ENCODE results near the gene SRA1.

Gene SRA1

GRCh38 chr5:140565024-140565779 is 7.9 kb upstream of the SRA1 start:
- TF ChIP-seq CTCF (IDR thresholded peaks at IDR 0.05; ENCODE audit: insufficient read depth, missing control alignments): no peak
- FAIRE-seq (no peak), DNase-seq (ENCODE audit: insufficient read length, low spot score) (no peak)

GRCh38 chr5:140564196-140565023 is 7.1 kb upstream of the SRA1 start, which contains the start of the genes APBB3 and SLC35A4:
Gene APBB3, minus strand, starts transcription at chr5:140564598. Its CDS starts 353 bp downstream, at chr5:140564245.
Gene SLC35A4, plus strand, starts transcription at chr5:140564828. Its CDS starts 2,342 bp downstream, at chr5:140567170.
- FAIRE-seq: no peak
- DNase-seq (ENCODE audit: insufficient read length, low spot score): peak; percentile 90
- no peak for TF ChIP-seq CTCF (IDR thresholded peaks at IDR 0.05; ENCODE audit: insufficient read depth, missing control alignments)

DNA sequence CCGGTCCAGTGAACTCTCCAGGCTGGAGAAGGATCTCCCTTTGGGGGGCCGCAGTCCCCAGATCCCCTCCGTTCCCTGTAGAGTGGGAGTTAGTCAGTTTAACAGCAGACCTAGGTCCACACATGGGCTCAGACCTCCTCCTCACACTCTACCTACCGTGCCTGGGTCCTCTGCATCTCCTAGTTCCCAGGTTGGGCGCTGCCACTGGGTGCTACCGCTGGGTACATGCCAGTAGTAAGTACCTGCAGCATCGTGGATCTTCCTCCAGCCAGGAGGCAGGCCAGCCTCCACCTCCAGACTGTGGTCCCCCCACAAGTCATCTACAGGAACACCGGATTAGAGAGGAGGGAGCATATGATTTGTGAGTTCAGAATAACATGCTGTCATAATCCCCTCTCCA is 6.3 kb upstream of the SRA1 start:
- TF ChIP-seq CTCF (IDR thresholded peaks at IDR 0.05; ENCODE audit: insufficient read depth, missing control alignments): no peak
- no peak for FAIRE-seq
- DNase-seq (ENCODE audit: insufficient read length, low spot score): no peak

DNA sequence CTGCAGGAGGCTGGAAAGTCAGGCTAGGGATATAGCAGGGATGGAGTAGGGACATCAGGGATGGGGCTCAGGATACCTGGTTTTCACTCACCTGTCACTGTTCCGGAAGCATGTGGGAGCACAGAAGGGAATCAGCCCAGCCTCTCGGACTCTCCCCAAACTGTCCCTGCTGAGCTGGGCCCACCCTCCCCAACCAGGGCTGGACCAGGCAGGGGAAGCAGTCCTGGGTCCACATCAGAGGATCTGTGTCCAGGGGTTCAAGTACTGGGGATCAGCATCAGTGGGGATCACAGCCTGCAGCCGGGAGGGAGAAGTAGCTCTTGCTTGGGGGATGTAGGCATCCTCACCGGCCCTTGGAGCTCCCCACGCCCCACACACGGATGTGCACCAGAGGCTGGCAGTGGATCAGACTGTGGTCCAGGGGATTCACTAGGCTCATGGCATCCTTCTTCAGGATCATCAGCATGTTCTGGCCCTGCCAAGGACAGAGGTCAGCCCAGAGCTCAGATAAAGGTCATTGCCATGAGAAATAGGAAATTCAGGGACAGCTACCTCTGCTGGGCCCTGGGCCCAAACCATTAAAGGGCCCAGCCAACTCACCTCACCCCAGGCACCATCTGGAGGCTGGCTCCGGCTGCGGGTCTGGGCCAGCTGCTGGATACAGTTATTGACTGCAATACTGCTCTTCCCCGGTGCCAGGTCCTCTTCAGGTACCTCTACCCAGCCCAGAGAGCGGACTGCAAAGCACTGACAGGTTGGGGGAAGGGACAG is 4.7 kb upstream of the SRA1 start:
- no peak for TF ChIP-seq CTCF (IDR thresholded peaks at IDR 0.05; ENCODE audit: insufficient read depth, missing control alignments)
- FAIRE-seq (no peak), DNase-seq (ENCODE audit: insufficient read length, low spot score) (no peak)

DNA sequence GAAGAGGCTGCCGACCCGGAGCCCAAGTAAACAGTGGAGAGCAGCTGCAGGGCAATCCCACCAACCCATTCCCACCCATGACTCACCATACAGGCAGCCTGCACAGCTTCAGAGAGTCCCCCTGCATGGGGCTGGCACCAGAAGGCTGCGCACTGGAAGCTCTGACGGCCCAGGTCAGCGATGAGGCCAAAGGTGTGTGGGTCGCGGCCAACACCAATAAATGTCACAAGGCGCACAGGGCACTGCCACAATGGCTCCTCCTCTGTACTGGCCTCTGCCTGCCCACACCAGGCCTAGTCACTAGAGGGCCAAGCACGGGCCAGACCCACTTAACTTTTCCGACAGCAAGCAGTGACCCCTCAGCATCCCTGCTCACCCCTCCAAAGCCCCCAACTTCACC is 3.0 kb upstream of the SRA1 start:
- DNase-seq (ENCODE audit: insufficient read length, low spot score): no peak

DNA sequence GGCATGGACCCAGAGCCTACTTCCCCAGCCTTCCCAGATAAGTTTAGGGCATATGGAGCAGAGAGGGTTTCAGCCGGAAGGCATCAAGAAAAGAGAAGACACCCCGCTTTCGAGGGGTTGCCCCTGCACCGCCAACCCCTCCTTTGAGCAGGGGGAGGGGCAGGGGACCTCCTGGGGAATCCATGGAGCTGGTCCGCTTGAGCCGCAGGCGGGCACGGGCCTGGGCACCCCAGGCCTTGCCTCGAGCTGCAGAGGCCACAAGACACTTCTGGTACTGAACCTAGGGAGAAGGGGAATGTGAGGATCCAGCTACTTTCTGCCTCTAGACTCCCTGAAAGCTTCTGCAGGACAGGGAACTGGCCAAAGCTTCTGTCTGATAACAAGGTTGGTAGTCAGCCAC is 1.3 kb upstream of the SRA1 start:
- DNase-seq (ENCODE audit: insufficient read length, low spot score): no peak
- no peak for TF ChIP-seq CTCF (IDR thresholded peaks at IDR 0.05; ENCODE audit: insufficient read depth, missing control alignments)
- no peak for FAIRE-seq

More for the DNA sequence above, 3.0 kb upstream of the SRA1 start:
- FAIRE-seq: no peak
- TF ChIP-seq CTCF (IDR thresholded peaks at IDR 0.05; ENCODE audit: insufficient read depth, missing control alignments): no peak

Measured in D721Med (cell line).